Endodermal cell (in vitro differentiated cells): ENCODE measurements around the gene MID1. TPM values are rescaled to one million over a fixed set of nuclear protein-coding genes. Genes with fewer than 3 reads are reported as not detected.

ENCODE experiments used
- DNase-seq: peaks from one replicate; pipeline ENCODE4 v3.0.0-alpha.2; 2017
- H3K27ac ChIP-seq: 2 replicates; pipeline ENCODE4 v1.5.1; 2013; ENCODE audit warnings: mild to moderate bottlenecking, low read depth, low read length, moderate library complexity
- H3K27me3 ChIP-seq: 2 replicates; pipeline ENCODE4 v1.6.1; 2013; ENCODE audit warnings: mild to moderate bottlenecking, low read length, moderate library complexity; ENCODE audit not compliant: insufficient read depth, control insufficient read depth, poor library complexity, severe bottlenecking
- H3K36me3 ChIP-seq: 2 replicates; pipeline ENCODE4 v1.7.0; 2013; ENCODE audit warnings: mild to moderate bottlenecking, low read length, moderate library complexity; ENCODE audit not compliant: control insufficient read depth, insufficient read depth
- H3K4me1 ChIP-seq: one replicate; pipeline ENCODE4 v1.7.0; 2013; ENCODE audit warnings: low read length; ENCODE audit not compliant: control insufficient read depth, insufficient read depth
- H3K4me3 ChIP-seq: 2 replicates; pipeline ENCODE4 v1.5.1; 2013; ENCODE audit warnings: mild to moderate bottlenecking, low read length, moderate library complexity
- H3K9ac ChIP-seq: 2 replicates; pipeline ENCODE4 v1.6.1; 2013; ENCODE audit warnings: mild to moderate bottlenecking, low read length, moderate library complexity; ENCODE audit not compliant: poor library complexity, severe bottlenecking; ENCODE audit errors: extremely low read depth
- H3K9me3 ChIP-seq: 2 replicates; pipeline ENCODE4 v1.6.1; 2013; ENCODE audit warnings: mild to moderate bottlenecking, low read length, moderate library complexity; ENCODE audit not compliant: control insufficient read depth
- H3K27ac Mint-ChIP-seq: 2 replicates; pipeline ENCODE4 v1.8.0; 2020; ENCODE audit warnings: mixed read lengths
- H3K27me3 Mint-ChIP-seq: 2 replicates; pipeline ENCODE4 v1.8.0; 2021; ENCODE audit warnings: mild to moderate bottlenecking, mixed read lengths; ENCODE audit not compliant: insufficient read depth
- H3K36me3 Mint-ChIP-seq: 2 replicates; pipeline ENCODE4 v1.8.0; 2020; ENCODE audit warnings: low read depth, mixed read lengths
- H3K4me1 Mint-ChIP-seq: 2 replicates; pipeline ENCODE4 v1.8.0; 2020; ENCODE audit warnings: mixed read lengths
- H3K4me3 Mint-ChIP-seq: 2 replicates; pipeline ENCODE4 v1.8.0; 2020; ENCODE audit warnings: mild to moderate bottlenecking, moderate library complexity, mixed read lengths
- H3K9me3 Mint-ChIP-seq: 2 replicates; pipeline ENCODE4 v1.8.0; 2020; ENCODE audit warnings: mild to moderate bottlenecking, mixed read lengths
- WGBS, 2 experiments: methylation state at CpG; one replicate each; pipeline versions ENCODE4 v1.1.5 to v1.1.7; 2013; ENCODE audit warnings: missing lambda C conversion rate in 2 of 2, mixed read lengths in 1 of 2; ENCODE audit not compliant: insufficient coverage in 1 of 2, insufficient read length in 1 of 2; 5-methylcytosine and 5-hydroxymethylcytosine counted together
- total RNA-seq, 2 donors: library from RNA; stranded (reverse); fragmentation: NEBNext Ultra II Directional in 1 of 2; extraction: Animal tissue kit (Norgen Biotek cat#: 25700) in 1 of 2; gene quantifications; 2 replicates in 1 of 2; 3 replicates in 1 of 2; pipeline ENCODE4 v1.2.1, GENCODE V29; 2021
- TF ChIP-seq, protein P1 (sequence below): fragments of 200-600 bp; sonication (generic); conservative IDR thresholded peaks from 2 replicates; pipeline ENCODE4 v1.5.0; 2021; ENCODE audit warnings: antibody characterized with exemption, mild to moderate bottlenecking

MID1 gene
- total RNA-seq, 2 donors from 2014 or later: 23.5 to 24.9 TPM

DNA sequence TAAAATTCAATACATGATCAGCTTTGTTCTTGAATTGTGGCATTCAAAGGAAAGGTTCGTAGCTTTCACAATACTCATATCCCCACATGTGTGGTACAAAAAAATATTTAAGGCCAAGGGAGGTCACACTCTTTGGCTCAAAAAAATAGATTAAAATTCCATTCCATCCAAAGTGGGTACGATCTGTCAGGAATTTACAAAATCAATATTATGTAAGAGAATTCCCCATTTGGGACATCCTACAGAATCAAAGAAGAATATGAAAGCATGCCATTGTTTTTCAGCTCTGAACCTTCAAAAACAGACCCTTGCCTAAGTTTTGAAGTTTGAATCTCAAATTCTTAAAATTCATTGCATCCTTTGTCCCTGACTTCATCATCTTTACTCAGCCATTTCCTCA, 85.8 kb downstream of the MID1 start:
- H3K4me1 ChIP-seq: no peaks in the 10 kb centered on the region
- no peak overlapping the region for H3K27ac ChIP-seq

DNA sequence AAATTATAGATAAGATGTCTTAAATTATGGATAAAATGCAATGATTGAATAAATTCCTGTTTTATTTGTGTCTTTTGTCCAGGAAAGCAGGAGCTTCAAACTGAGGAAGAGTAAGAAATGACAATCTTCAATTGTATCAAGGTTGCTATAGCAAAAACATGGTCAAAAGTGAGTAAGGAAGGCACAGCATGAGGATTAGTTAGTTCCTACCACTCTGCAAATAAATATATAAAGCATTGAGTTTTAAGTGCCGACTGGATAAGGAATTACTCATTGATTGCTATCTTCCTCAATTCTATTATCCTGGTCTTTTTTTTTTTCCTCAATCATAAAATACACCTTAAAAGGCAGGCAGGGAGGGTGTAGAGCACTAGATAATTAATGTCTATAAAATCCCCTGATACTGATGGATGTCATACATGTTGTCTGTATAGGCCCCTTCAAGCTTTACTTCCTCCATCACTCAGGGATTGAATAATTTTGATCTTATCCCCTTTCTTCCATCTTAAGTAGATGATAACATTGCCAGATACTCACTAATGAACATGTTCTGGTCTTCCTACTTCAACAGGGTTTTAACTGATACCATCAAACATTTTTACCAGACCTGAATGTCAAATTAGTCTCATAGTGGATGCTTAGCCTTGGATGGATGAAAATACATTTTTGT, 86.6 kb downstream of the MID1 start:
- Mint-ChIP-seq H3K27me3 (no peaks in the 10 kb centered on the region), H3K27ac (no peak overlapping the region), H3K36me3 (no peaks in the 10 kb centered on the region), H3K4me1 (peaks cover 9% of the 10 kb centered on the region), H3K9me3 (peaks cover 29% of the 10 kb centered on the region), H3K4me3 (no peak overlapping the region)
- TF ChIP-seq, protein P1, sequence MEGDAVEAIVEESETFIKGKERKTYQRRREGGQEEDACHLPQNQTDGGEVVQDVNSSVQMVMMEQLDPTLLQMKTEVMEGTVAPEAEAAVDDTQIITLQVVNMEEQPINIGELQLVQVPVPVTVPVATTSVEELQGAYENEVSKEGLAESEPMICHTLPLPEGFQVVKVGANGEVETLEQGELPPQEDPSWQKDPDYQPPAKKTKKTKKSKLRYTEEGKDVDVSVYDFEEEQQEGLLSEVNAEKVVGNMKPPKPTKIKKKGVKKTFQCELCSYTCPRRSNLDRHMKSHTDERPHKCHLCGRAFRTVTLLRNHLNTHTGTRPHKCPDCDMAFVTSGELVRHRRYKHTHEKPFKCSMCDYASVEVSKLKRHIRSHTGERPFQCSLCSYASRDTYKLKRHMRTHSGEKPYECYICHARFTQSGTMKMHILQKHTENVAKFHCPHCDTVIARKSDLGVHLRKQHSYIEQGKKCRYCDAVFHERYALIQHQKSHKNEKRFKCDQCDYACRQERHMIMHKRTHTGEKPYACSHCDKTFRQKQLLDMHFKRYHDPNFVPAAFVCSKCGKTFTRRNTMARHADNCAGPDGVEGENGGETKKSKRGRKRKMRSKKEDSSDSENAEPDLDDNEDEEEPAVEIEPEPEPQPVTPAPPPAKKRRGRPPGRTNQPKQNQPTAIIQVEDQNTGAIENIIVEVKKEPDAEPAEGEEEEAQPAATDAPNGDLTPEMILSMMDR: no peak
- no peak for DNase-seq
- Histone ChIP-seq H3K9me3 (no peaks in the 10 kb centered on the region), H3K36me3 (no peaks in the 10 kb centered on the region), H3K27me3 (no peaks in the 10 kb centered on the region), H3K4me3 (no peak overlapping the region), H3K9ac (no peak overlapping the region), H3K27ac (no peak overlapping the region), H3K4me1 (no peaks in the 10 kb centered on the region)
- WGBS, 2 experiments: no CpG with 5 or more reads among the region's 1 CpG

More for the DNA sequence above, 85.8 kb downstream of the MID1 start:
- H3K9me3 ChIP-seq: no peaks in the 10 kb centered on the region
- H3K27ac Mint-ChIP-seq: no peak overlapping the region
- no peak for DNase-seq
- H3K27me3 ChIP-seq: no peaks in the 10 kb centered on the region
- no peak overlapping the region for H3K4me3 ChIP-seq
- WGBS, 2 experiments: 100% methylated on average over 2 of the region's 2 CpGs; no CpG with 5 or more reads in 1 of the 2 experiments
- H3K4me3 Mint-ChIP-seq: no peak overlapping the region
- H3K4me1 Mint-ChIP-seq: peaks cover 9% of the 10 kb centered on the region
- no peaks in the 10 kb centered on the region for H3K36me3 Mint-ChIP-seq
- TF ChIP-seq, protein P1: no peak
- no peaks in the 10 kb centered on the region for H3K36me3 ChIP-seq
- H3K27me3 Mint-ChIP-seq: no peaks in the 10 kb centered on the region
- no peak overlapping the region for H3K9ac ChIP-seq
- H3K9me3 Mint-ChIP-seq: peaks cover 34% of the 10 kb centered on the region

DNA sequence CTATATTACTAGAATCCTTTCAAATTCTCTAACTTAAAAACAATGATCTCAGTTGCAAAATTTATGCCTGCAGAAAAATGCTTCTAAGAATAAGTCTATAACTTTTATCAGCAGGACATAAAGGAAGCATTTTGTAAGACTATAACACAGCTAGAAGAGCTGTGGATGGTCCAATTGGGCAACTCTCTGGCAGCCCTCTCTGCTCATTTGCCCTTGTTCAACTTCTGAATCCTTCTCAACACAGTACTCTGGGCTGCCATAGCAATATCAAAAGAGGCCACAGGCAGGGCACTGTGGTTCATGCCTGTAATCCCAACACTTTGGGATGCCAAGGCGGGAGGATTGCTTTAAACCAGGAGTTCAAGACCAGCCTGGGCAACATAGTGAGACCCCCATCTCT, 88.5 kb downstream of the MID1 start:
- TF ChIP-seq, protein P1: no peak
- Mint-ChIP-seq H3K36me3 (no peaks in the 10 kb centered on the region), H3K4me1 (peaks cover under 1% of the 10 kb centered on the region), H3K4me3 (no peak overlapping the region), H3K9me3 (peaks cover 25% of the 10 kb centered on the region), H3K27me3 (no peaks in the 10 kb centered on the region), H3K27ac (no peak overlapping the region)
- no peaks in the 10 kb centered on the region for H3K9me3 ChIP-seq
- H3K4me1 ChIP-seq: no peaks in the 10 kb centered on the region
- no peak for DNase-seq
- H3K27me3 ChIP-seq: no peaks in the 10 kb centered on the region
- no peak overlapping the region for H3K9ac ChIP-seq
- H3K4me3 ChIP-seq: no peak overlapping the region
- WGBS, 2 experiments: 100% methylated on average over 1 of the region's 1 CpG; no CpG with 5 or more reads in 1 of the 2 experiments
- H3K36me3 ChIP-seq: no peaks in the 10 kb centered on the region
- no peak overlapping the region for H3K27ac ChIP-seq
